Stimulated activated CD4-positive, alpha-beta T cell treated with anti-CD3 and anti-CD28 coated beads, Interleukin-4, amount 100 ng/mL, for 24 hours (primary cell): ENCODE data around the gene ADD1.

Experiments used
- DNase-seq: peaks from one replicate; pipeline ENCODE4 v3.0.0-alpha.2; 2020

ADD1 gene

GRCh38 chr4:2925931-2926860 lies 82.6 kb downstream of the ADD1 start:
- no peak for DNase-seq

DNA sequence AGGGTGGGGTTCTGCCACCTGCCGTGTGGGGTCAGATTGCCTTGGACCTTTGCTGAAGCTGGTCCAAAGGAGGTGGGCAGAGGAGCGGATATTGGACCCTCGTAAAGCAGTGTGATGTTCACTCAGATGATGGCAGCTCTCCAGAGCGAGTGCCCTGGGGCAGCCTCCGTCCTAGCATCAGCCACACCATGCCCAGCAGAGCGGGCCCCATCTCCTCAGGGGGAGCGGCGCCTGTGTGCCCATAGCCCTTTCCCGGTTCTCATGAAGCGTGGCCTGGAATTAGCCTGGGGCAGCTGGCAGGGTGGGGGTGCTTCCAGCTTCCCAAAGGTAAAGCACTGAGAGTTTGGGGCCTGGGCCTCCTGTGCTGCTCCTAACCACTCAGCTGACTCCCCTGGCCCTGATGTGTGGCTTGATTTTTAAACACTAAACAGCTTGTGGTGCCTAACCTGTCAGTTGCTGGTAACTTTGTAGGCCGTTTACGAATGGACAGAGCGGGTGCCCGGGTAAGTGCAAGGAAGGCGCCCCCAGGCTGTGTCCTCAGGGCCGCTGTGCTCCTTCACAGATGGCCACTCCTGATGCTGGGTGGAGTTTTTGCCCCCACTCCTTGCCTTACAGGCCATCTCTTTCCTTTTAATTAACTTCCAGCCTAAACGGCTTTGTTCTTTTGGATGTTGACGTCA lies 83.5 kb downstream of the ADD1 start:
- no peak for DNase-seq

GRCh38 chr4:2927696-2928075 lies 84.0 kb downstream of the ADD1 start:
- DNase-seq, result no peak

DNA sequence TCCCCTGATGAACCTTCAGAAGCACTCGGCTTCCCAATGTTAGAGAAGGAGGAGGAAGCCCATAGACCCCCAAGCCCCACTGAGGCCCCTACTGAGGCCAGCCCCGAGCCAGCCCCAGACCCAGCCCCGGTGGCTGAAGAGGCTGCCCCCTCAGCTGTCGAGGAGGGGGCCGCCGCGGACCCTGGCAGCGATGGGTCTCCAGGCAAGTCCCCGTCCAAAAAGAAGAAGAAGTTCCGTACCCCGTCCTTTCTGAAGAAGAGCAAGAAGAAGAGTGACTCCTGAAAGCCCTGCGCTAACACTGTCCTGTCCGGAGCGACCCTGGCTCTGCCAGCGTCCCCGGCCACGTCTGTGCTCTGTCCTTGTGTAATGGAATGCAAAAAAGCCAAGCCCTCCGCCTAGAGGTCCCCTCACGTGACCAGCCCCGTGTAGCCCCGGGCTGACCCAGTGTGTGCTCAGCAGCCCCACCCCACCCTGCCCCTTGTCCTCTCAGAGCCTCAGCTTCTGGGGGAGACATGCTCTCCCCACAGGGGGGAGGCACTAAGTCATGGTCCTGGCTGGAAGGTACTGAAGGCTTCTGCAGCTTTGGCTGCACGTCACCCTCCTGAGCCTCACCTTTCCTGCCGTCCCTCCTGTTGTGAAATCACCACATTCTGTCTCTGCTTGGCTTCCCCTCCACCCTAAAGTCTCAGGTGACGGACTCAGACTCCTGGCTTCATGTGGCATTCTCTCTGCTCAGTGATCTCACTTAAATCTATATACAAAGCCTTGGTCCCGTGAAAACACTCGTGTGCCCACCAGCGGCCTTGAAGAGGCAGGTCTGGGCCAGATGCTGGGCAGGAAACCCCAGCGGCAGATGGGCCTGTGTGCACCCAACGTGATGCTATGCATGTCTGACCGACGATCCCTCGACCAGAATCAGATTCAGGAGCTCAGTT lies 84.9 kb downstream of the ADD1 start:
- DNase-seq, result no peak

DNA sequence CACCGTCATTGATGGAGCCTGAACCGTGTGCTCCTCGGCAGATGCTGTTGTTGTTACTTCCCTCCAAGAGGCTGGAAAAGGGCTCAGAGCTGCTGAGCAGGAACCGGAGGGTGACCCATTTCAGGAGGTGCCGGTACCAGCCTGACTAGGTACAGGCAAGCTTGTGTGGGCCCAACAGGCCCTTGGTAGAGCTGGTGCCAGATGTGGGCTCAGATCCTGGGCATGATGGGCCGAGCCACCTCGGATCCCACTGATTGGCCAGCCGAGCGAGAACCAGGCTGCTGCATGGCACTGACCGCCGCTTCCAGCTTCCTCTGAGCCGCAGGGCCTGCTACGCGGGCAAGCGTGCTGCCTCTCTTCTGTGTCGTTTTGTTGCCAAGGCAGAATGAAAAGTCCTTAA lies 85.8 kb downstream of the ADD1 start:
- no peak for DNase-seq

DNA sequence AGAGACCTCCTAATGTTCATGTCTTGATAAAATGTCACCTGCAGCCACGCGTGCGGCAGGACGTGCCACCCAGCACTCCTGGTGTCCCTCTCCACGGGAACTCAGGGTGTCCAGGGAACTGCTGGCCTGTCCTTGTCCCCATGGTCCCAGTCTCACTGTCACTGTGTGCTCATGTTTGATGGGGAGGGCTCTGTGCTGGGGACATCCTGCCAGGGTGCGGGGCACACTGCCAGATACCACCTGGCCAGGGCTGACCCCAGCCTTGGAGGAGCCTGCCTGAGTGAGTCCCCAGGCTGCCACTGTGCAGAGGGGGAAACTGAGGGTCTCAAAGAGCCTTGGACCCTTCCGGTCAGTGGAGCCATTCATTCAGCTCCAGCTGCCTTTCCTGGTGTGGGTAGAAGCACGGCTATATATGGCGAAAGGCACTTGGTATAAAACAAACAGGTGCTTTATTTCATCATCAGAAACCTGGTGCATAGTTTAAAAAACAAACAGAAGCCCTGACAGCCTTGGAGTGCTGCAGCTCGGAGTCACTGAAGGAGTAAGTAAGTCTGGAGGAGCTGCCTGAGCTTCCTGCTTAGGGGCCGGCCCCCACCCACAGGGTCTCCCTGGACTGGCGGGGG lies 86.6 kb downstream of the ADD1 start:
- DNase-seq, result no peak

GRCh38 chr4:2930758-2931511 lies 87.3 kb downstream of the ADD1 start:
- no peak for DNase-seq

- peak; percentile 47 for DNase-seq
Measured at GRCh38 chr4:2931512-2932301, 88.1 kb downstream of the ADD1 start.

GRCh38 chr4:2932321-2932950 lies 88.8 kb downstream of the ADD1 start:
- no peak for DNase-seq

GRCh38 chr4:2932951-2933565 lies 89.4 kb downstream of the ADD1 start:
- DNase-seq, result peak; percentile 31

DNA sequence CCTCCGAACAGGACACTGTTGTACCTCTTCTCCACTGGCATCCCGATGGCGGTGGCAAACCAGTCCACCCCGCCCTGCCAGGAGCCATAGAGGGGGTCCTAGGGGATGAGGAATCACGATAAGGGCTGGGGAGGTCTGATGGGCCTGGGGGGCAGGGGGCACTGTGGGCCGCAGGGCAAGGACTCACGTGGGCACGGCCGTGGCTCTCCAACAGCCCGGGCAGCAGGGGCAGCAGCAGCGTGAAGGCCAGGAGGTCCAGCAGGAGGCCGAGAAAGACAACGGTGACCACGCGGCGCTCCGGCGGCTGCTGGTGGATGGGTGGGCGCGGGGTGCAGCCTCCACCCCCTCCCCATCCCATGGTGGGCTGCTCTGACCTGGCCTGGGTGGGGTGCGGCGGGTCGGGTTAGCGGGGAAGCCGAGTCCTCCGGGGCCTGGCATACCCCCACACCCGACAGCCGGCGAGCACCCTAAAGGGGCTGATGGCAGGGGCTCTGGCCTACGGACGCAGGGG lies 90.0 kb downstream of the ADD1 start:
- DNase-seq, result no peak

DNA sequence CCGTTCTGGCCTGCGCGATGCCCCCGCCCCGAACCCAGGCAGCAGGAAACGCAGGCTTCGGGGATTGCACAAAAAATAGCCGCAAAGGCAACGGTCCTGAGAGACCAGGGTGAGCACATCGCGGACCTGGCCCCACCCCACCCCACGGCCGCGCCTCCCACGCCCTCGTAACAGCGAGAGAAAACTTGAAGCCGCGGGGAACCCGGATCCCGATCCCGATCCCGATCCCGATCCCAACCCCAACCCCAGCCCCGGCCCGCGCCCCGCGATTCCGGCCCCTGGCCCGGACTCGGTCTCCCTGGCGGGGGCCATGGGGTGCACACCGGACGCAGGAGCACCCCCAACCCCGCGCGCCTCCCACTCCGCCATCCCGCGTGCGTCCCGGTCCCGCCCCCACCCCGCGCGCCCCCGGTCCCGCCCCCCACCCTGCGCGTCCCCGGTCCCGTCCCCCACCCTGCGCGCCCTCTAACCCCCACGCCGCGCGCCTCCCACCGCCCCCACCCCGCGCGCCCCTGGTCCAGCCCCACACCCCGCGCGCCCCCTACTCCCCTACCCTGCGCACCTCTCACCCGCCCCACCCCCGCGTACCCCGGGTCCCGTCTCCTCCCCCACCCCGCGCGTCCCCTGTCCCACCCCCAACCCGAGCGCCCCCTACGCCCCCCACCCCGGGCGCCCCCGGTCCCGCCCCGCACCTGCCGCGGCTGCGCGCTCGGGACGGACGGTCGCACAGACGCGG lies 90.6 kb downstream of the ADD1 start:
- peak; percentile 40 for DNase-seq

DNA sequence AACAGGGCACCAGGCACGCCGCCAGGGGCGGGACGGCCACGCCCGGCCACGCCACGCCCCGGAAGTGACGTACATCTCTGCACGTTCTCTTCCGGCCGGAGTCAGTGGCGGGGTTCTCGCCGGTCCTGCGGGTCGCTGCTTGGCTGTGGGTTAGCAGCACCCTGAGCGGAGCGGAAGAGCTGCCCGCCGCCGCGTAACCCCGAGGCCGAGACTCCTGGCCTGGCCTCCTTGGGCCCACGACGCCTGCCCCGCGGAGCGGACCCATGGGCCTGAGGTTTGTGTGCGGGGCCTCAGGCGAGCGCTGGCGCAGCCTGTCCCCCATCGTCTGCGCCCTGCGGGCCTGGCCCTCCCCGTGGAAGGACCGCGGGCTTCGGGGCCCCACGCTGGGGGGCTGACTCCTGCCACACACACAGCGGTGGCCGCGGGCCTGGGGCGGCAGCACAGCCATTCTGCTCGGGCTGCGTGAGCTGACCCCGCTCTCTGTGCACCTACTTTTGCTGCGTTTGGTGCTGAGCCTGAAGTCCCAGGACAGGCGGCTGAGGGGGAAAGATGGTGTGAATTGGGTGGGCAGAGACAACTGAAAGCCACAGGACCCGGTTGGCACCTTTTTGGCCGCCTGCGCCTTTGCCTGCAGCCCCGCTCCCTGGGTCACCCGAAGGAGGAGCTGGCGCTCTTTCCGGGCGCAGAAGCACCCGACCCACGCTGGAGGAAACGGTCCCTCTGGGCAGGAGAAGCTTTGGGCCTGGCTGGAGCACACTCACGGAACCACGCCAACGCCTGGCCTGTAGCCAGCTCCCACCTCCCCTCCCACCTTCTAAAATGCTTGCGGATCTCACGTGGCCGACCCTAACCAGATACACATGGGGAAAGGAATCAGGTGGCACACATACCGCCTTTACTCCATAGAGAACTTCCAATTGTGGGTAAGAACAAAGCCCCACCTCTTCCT lies 91.4 kb downstream of the ADD1 start:
- peak; percentile 96 for DNase-seq

- DNase-seq, result peak; percentile 83
Measured at GRCh38 chr4:2935762-2936743, 92.4 kb downstream of the ADD1 start.

DNA sequence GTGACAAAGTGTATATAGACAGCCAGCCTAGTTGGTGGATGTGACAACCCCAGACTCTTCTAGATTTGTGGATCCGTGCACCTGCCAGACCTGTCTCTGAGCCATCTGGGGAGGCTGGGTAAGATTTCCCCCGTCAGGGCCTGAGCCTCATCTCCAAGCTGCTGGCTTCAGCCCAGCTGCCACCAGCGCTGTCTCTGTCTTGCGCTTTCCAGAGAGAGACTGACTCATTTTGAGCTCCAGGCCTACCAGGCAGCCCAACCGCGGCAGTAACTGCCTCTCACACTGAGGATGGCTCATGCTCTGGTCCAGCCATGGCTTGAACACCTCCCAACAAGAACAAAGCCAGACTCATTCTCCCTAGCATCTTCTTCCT lies 93.1 kb downstream of the ADD1 start:
- peak; percentile 69 for DNase-seq

DNA sequence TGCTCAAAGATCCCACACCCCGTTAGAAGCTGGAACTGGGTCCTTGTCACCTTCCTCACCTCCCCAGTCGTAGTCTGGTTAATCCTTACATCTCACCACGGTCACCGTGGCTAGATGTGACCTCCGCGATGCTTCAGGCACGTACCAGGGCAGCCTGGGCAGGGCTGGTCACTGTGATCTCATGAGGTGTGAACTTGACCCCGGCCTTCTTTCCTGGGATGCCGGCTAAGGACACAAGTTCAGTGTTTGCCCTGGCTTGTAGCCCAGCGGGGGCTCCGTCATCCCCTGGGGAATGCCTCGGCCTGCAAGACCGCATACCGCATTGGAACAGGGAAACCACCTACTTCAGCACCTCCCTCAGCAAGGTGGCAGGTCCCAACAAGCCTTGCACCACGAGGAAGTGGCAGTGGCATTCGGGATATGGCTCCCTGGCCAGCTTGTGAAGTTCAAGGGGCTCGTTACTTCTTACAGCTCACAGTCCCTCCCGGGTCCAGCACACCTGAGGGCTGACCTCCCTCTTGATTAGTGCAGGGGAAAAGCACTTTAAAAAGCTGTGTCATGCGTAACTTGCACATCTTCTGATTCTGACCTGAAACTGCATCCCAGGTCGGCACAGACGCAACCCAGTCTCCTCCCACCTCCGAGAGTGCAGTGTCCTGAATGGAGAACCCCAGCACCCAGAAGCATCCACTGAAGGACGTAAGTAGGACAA lies 93.7 kb downstream of the ADD1 start:
- DNase-seq, result peak; percentile 42
